NCI-H146 treated with DMSO at 0.1 percent for 48 hours (cell line): Measurements from ENCODE around the gene VPS26B.
"Not testable (repeated sequence)": the region's sequence is repeated elsewhere in the genome, so short reads cannot be mapped to it uniquely, and the experiment has no call there.

Experiments
- DNase-seq: peaks from one replicate; lab custom pipeline; 2025; ENCODE audit not compliant: unreplicated experiment; lab: John Stamatoyannopoulos, UW

VPS26B gene

DNA sequence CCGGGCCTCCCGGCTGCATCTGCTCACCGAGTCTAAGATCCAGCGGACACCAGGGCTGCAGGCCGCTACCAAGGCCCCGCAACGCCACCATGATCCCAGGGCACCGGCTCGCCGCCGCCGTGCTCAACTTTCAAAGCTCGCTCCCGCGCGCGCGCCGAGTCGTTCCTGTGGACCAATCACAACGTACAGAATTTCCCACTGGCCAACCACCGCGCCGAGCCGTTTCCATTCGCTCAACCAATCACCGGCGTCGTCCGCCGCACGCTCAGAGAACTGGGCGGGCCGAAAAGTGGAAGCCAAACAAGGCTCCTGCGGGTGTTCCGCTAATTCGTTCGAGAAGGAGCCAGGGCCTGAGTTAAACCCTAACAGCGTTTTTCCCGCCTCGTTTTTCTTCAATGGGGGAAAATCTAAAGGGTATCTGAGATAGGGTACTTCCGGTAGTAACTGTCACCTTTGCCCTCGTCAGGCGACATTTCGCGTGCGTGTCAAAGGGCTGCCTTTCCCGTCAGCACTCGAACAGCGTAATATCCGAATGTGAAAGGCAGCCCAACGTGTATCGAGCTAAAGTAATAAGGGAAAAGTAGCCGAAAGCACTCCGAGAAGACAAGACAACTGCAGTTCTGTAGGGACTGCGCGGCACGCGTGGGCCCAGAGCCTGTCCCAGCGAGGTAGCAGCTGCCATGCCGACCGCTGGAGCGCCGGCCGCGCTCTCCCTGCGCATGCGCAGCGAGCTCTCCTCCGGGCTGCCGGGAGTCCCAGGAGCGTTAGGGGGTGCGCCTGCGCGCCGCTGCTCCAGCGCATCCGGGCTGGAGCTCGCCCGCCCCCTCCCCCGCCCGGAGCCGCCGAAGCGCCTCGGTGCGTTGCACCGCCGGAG is at the start of gene VPS26B, which contains the start of gene NCAPD3:
TSS of gene VPS26B (plus strand) at position 836 of the 874 bp plus-strand sequence. CDS start 452 bp downstream, outside the sequence.
TSS of gene NCAPD3 (minus strand) at position 132 of the 874 bp plus-strand sequence. CDS start at position 91, 41 bp downstream.
- DNase-seq: peak; percentile 92

DNA sequence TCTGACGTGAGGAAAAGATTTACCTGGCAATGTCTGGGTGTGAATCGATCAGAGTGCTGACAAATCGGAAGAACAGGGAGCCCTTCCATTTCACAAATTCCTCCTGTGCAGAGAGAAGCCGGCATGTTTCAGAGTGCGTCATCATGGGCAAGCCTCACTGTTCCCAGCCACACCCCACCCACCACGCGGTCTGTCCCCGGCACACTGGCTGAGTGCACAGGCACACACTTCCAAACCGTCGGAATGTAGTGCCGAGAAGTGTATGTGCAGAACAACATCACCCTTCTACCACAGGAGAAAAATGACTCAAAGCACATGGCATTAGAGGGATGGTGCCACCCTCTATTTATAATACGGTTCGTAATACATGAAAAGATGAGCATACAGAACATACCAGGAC is 48.2 kb upstream of the VPS26B start:
- no peak for DNase-seq

DNA sequence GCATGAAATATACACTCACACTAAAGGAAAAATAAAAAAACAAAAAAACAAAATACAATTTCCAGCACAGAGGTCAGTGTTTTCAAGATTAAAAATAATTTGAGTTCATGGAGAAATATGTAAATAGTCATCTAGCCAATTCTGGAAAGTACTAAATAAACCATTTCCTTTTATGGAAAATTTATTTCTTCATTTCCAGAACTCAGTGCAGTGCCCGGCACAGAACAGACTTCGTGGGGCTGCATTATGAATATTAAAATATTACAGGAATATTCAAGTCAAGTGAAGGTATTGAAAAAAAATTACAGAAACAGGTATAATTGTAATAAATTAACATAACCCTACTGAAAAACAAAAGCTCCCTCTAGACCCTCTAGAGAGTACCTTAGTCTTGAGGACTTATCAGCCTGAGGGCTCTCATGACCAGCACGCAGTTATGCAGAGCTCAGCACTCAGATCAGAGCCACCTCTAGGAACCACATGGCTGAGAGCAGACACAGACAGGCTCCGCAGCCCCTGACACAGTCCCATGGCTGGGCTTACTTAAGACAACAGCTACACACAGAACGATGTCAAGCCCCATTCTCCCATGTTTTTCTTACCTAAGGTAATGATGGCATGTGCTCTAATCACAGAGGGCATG is 46.3 kb upstream of the VPS26B start:
- no peak for DNase-seq

DNA sequence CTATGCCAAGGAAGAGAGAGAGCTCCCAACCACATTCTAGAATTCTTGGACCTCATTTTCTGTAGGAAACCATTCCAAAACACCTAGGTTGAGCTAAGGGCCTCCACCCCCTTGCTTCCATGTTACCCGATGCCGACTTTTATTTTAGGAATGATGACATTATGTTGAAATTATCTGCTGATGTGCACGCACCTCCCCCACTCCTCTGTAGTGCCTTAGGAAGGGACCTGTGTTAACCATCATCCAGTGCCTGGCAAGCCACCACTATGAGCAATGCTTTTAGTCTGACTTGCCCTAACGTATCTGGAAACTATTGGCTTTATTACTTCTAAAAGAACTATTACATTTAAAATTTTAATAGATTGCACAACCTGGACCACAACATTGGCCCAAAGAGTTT is 42.8 kb upstream of the VPS26B start:
- no peak for DNase-seq

DNA sequence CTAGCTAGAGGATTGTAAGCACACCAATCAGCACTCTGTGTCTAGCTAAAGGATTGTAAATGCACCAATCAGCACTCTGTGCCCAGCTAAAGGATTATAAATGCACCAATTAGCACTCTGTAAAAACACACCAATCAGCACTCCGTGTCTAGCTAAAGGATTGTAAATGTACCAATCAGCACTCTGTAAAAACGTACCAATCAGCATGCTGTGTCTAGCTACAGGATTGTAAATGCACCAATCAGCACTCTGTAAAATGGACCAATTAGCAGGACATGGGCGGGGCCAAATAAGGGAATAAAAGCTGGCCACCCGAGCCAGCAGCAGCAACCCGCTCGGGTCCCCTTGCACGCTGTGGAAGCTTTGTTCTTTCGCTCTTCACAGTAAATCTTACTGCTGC is 36.4 kb upstream of the VPS26B start:
- DNase-seq: not testable (repeated sequence)

DNA sequence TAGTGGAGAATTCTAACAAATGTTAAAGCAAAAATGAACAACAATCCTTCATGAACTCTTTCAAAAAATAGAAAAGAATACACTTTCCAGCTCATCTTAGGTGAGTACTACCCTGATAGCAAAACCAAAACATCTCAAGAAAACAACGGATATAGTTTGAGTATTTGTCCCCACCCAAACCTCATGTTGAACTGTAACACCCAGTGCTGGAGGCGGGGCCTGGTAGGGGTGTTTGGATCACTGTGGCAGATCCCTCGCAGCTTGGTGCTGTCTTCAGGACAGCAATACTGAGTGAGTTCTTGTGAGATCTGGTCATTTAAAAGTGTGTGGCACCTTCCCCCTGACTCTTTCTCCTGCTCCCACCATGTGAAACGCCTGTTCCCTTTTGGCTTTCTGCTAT is 27.7 kb upstream of the VPS26B start:
- no peak for DNase-seq

DNA sequence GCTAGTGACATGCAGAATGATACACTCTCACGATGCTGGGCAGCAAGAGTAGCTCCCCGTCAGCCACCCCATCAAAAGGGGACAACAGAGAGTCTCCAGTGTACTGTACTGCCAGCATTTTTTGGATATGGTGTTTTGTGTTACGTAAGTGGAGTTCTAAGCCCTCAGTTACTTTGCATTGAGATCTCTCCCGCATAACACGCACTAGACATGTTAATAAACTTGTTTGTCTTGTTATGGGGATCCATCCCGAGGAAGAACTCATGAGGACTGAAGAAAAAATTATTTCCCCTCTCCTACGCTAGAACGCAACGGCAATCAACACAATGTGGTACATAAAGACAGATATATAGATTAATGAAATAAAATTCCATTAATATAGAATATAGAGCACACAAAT is 24.9 kb upstream of the VPS26B start:
- DNase-seq: no peak

DNA sequence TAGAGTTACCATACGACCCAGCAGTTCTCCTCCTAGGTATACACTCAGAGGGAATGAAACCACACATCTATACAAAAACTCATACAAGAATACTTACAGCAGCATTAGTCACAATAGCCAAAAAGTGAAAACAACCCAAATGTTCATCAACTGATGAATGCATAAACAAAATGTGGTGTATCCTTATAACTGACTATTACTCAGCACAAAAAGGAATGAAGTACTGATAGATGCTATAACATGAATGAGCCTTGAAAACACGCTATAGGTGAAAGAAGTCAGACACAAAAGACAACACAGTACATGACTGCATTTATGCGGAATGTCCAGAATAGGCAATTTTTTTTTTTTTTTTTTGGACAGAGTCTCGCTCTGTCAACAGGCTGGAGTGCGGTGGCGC is 23.8 kb upstream of the VPS26B start:
- DNase-seq: no peak

DNA sequence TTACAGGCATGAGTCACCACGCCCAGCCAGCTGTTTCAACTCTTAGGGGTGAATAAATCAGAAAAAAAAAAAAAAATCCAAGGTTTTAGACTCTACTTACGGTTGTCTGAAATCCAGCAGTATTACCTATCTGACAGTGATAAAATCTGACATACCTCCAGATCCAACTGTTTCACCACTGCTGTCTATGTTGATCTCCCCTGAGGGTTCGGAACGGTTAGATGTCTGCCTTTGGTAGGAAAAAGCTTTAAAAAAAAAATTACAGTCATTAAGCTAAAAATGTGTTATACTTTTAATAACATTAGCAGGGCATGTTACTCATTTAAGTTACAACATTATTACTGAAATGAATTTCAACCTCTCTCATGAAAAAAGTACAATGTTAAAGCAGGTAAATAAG is 21.8 kb upstream of the VPS26B start:
- no peak for DNase-seq

DNA sequence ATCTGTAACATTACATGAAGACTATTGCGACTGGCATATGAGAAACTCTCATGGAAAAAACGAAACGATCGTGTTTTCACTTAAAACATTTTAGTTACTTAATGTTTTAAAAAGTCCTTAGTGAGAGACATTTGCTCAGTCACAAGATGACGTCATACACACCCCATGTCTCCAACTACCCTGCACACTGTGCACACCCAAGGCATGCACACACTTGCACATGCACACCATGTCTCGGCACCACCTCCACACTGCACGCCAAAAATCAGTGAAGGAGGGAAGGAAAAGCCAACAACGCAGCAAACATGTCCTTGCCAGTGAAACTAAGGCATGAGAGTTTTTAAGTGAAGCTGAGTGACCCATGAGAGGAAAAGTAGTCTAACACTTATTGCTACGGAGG is 18.7 kb upstream of the VPS26B start:
- no peak for DNase-seq

DNA sequence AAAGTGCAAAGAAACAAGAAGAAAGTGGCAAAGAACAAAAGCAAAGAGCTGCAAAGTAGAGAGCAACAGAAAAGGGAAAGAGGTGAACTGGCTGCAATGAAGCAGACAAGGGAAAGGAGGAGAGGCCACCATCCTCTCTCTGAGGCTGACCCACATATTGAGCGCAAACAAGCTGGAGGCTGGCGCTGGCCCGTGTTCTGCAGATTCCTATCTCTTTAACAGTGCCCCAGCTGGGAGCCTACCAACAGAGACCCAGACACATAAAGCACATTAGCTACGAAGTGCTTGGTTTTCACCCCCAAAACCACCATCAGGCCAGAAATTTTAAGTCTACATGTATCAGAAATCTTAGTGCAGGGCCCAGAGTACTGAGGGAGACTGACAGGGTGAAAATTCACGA is 18.3 kb upstream of the VPS26B start:
- DNase-seq: no peak

DNA sequence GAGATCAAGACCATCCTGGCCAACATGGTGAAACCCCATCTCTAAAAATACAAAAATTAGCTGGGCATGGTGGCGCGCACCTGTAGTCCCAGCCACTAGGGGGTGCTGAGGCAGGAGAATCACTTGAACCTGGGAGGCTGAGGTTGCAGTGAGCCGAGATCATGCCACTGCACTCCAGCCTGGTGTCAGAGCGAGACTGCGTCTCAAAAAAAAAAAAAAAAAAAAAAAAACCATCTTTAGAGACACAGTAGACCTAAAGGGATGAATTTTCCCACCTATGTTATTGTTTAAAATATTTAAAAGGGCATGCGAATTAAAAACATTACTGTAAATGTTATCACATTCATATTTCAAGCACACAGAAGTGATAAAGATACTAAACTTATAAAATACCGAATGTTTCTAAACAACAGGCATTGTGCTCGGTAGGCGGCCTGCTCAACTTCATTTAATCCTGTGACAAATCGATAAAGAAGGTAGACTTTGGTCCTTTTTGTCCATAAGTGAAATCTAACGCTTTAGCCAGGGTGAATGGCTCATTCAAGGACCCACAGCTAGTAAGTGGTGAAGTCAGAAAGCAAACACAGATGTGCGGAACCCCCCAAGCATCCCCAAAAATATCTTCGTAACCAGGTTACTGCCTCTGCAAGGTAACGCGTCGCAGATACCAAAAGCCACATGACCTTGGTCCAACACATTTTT is 16.8 kb upstream of the VPS26B start:
- DNase-seq: no peak

DNA sequence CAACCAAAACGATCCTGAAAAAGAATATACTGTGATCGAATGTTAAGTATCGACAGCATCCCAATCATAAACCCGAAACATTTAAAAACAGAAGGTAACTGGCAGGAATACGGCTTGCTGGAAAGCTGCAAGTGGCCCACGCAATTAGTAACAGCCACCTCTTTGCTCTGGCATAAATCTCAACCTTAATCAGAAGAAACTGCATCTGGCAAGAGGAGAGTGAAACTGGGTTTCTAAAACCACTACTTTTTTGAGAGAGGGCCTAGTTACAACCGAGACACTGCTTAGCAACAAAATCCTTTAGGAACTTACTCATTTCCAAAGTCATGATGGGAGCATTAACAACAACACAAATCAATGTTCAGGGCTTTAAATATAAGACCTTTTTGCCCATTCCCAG is 8.6 kb upstream of the VPS26B start:
- no peak for DNase-seq

DNA sequence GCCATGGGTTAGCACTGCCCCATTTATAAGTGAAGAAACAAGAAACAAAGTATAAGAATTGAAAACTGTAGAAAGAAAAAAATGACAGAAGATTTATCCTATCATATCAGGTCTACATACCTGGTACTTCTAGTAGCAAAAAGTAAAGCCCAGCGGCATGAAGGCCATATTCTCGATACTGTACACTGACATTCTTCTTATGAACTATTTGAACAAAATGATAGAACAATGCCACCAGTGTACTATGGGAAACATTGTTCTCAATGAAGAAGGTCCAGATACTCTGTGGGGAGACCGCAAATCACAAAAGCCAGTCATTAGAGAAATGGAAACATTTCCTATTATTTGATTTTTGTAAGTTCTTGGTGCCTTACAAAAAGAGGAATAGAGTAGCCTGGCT is 7.7 kb upstream of the VPS26B start:
- no peak for DNase-seq

DNA sequence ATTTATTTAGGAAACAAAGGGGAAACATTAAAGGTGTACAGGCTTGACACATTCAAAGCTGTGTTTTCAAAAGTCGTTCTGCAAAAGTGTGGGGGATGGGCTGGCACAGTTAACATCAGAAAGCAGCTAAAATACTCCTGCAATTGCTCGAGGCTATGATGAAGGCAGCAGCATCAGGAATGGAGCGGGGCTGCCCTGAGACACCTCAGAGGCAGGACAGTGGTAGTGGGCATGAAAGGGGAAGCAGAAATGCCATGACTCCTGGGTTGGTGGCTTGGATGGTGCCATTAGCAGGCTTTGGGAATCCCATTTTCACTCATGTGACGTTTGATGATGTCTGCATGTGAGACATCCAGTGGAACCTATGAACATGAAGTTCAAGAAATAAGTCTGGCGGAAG is 1.4 kb upstream of the VPS26B start:
- DNase-seq: no peak

DNA sequence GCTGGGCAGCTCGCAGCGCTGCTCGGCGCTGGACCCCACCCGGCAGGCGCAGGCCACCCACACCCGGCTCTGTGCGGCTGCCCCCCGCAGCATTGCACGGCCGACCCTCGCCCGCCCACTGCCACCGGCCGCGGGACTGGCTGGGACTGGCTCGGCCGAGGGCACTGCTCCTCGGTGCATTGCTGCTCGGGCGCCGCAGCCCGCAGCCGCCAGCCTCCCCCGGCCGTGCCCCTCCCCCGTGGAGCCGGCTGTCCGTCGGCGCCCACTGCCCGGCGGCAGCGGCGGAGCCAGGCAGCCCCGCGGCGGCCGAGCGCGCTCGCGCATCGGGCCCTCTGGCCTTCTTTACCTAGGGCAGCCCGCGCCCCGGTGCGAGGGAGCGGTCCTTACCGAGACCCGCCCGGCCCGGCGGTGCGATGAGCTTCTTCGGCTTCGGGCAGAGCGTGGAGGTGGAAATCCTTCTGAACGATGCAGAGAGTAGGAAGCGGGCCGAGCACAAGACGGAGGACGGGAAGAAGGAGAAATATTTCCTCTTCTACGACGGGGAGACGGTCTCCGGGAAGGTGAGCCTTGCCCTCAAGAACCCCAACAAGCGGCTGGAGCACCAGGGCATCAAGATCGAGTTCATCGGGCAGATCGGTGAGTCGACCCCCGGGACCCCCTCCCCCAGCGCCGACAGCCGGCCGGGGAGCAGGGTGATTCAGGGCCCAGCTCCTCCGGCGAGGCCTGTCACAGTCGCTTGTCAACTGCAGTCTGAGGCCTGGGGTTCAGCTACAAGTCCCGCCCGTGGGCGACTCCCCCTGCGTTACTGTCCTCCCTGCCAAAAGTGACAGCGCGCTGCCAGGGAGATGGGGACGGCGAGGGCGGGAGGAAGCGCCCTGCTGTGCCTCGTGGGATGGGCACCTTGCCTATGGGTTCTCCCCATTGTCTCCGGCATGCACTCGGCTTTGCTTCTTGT is 516 bp downstream of the VPS26B start:
- peak; percentile 64 for DNase-seq

DNA sequence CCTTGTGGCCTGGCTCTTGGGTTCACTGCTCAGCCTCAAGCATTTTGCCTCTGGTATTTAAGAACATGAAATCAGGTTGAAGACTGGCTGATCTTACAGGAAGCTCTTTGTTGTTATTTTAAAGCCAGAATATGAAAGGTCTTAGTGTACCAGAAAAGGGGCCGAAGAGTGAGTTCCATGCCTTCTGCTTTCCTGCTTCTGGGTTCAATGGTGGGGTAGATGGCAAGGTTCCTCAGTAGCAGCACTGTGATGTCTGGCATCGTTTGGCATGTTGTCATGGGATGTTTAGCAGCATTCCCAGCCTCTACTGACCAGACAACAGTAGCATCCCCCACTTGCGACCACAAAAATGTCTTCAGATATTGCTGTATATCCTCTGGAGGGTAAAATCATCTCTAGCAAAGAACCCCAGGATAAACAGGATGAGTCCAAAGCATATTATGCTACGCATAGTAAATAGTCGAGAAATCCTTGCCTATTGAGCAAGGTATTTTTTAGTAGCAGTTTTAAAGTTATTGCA is 2.4 kb downstream of the VPS26B start:
- no peak for DNase-seq

DNA sequence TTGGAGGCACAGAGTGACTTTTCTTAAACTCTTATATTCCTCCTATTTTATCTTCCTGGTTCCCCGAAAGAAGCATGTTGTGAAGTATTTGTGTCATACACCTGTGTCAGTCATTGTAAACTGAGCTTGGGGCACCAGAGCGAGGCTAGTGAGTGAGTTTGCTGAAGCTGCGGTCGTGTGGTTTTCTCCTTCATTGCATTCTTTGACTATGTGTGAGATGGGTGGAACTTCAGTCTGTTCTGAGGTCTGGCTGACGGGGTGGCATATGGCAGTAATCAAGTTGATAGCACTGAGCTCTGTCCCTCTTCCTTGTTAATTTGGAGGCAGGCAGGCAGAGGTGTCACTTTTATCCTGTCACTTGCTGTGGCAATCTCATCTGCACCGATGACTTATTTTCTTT is 4.2 kb downstream of the VPS26B start:
- no peak for DNase-seq

DNA sequence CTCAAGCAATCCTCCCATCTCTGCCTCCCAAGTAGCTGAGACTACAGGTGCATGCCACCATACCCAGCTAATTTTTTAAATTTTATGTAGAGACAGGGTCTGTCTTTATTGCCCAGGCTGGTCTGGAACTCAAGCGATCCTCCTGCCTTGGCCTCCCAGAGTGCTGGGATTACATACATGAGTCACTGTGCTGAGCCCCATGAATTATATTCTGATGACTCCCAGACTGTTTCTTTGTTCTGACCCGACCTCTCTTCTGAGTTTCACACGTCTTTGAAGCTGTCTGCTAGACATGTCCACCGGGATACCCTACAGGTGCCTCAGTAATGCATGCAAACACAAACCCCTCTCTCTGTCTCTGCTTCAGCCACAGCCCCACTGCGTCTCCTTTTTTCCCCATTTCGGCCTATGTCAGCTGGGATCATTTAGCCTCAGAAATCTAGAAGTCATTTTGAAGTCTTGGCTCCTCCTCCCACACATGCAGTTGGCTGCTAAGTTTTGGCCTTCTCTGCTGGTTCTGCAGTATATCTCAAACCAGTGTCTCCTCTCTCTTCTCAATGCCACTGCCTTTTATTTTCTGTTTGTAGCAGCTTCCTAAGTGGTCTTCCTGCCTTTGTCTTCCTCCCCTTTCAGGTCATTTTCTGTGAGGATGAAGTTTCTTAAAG is 4.8 kb downstream of the VPS26B start:
- no peak for DNase-seq

DNA sequence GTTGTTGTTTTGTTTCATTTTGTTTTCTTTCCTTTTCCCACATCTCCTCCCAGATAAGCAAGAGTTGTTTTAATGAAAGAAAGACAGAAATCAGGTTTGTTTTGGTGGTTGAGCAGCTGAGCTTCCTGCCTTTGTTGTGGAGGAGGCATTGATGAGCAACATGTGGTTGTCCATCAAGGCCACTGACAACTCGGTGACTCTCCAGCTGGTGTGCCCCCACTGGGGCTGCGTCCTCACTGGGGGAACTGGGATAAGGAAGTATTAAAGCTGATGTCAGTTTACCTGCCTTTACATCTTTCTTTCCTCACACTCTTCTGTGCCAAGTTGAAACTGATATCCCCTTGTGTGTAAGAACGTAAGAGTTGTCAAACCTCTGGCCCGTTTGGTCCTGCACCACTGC is 5.9 kb downstream of the VPS26B start:
- DNase-seq: no peak
